Hepatocyte (in vitro differentiated cells): ENCODE measurements around the gene MACROH2A2. TPM values are rescaled to one million over a fixed set of nuclear protein-coding genes. Genes with fewer than 3 reads are reported as not detected.

Source experiments
- DNase-seq: peaks from one replicate; pipeline ENCODE4 v3.0.0-alpha.2; 2016; ENCODE audit warnings: low spot score
- H2AFZ ChIP-seq: fragments of 200-600 bp; sonication (generic); 2 replicates; pipeline ENCODE4 v1.6.0; 2016; ENCODE audit warnings: antibody characterized with exemption, mild to moderate bottlenecking
- H3K27ac ChIP-seq: fragments of 200-600 bp; sonication (generic); 2 replicates; pipeline ENCODE4 v1.5.1; 2016; ENCODE audit warnings: mild to moderate bottlenecking
- H3K27me3 ChIP-seq: fragments of 200-600 bp; sonication (generic); 2 replicates; pipeline ENCODE4 v1.6.1; 2016
- H3K36me3 ChIP-seq: fragments of 200-600 bp; sonication (generic); replicated peaks from 2 replicates; pipeline ENCODE4 v1.5.1; 2016; ENCODE audit warnings: low read depth; ENCODE audit not compliant: insufficient read depth
- H3K4me1 ChIP-seq: fragments of 200-600 bp; sonication (generic); 2 replicates; pipeline ENCODE4 v1.5.1; 2016; ENCODE audit warnings: mild to moderate bottlenecking, moderate library complexity; ENCODE audit not compliant: insufficient read depth
- H3K4me2 ChIP-seq: fragments of 200-600 bp; sonication (generic); 2 replicates; pipeline ENCODE4 v1.6.0; 2016
- H3K4me3 ChIP-seq: fragments of 200-600 bp; sonication (generic); 2 replicates; pipeline ENCODE4 v1.5.1; 2016; ENCODE audit warnings: mild to moderate bottlenecking
- H3K79me2 ChIP-seq: fragments of 200-600 bp; sonication (generic); 2 replicates; pipeline ENCODE4 v1.6.0; 2017; ENCODE audit warnings: mild to moderate bottlenecking
- H3K9me2 ChIP-seq: fragments of 200-600 bp; sonication (generic); replicated peaks from 2 replicates; pipeline ENCODE4 v1.6.0; 2017; ENCODE audit warnings: mild to moderate bottlenecking; ENCODE audit not compliant: insufficient read depth
- H3K9me3 ChIP-seq: fragments of 200-600 bp; sonication (generic); 2 replicates; pipeline ENCODE4 v1.5.1; 2016; ENCODE audit warnings: low read depth, mild to moderate bottlenecking
- H4K20me1 ChIP-seq: fragments of 200-600 bp; sonication (generic); 2 replicates; pipeline ENCODE4 v1.6.0; 2016; ENCODE audit warnings: mild to moderate bottlenecking; ENCODE audit not compliant: insufficient read depth, poor library complexity, severe bottlenecking
- CTCF ChIP-seq: fragments of 200-600 bp; sonication (generic); IDR thresholded peaks from 2 replicates; pipeline ENCODE4 v1.5.1; 2016; ENCODE audit warnings: antibody characterized with exemption, mild to moderate bottlenecking; ENCODE audit not compliant: poor library complexity
- EZH2 ChIP-seq: fragments of 200-600 bp; sonication (generic); IDR thresholded peaks from 2 replicates; pipeline ENCODE4 v1.6.1; 2016; ENCODE audit warnings: antibody characterized with exemption, mild to moderate bottlenecking, borderline replicate concordance
- EZH2phosphoT487 ChIP-seq: fragments of 200-600 bp; sonication (generic); IDR thresholded peaks from one replicate; pipeline ENCODE4 v1.6.1; 2018; ENCODE audit warnings: antibody characterized with exemption, mild to moderate bottlenecking, low read depth, moderate library complexity; ENCODE audit not compliant: unreplicated experiment, severe bottlenecking
- WGBS: methylation state at CpG from one replicate; pipeline ENCODE4 v1.1.6; 2016; ENCODE audit warnings: low lambda C conversion rate; ENCODE audit errors: missing lambda C conversion rate; 5-methylcytosine and 5-hydroxymethylcytosine counted together
- polyA plus RNA-seq: library from polyadenylated mRNA; unstranded; fragments of >200 nt; fragmentation: Nextera tagmentation; extraction: Ambion mirVana; gene quantifications from 2 replicates; pipeline ENCODE4 v1.2.1, GENCODE V29; 2016
- total RNA-seq: library from RNA; depleted of rRNA; stranded (reverse); fragments of >200 nt; gene quantifications from 2 replicates; pipeline ENCODE4 v1.2.3, GENCODE V29; 2014

Gene MACROH2A2
- total and polyA plus RNA-seq, 2 experiments from 2014 or later: 45.7 to 47.2 TPM

GRCh38 chr10:70090951-70091350 is 38.3 kb downstream of the MACROH2A2 start:
- Histone ChIP-seq H3K4me2 (peak overlapping the region; percentile 63), H3K9me2 (no peaks in the 10 kb centered on the region), H3K4me3 (no peak overlapping the region), H4K20me1 (no peaks in the 10 kb centered on the region), H3K4me1 (peaks cover 19% of the 10 kb centered on the region), H3K27me3 (no peaks in the 10 kb centered on the region), H3K36me3 (no peaks in the 10 kb centered on the region), H3K9me3 (no peaks in the 10 kb centered on the region), H3K79me2 (peaks cover 3% of the 10 kb centered on the region), H3K27ac (peak overlapping the region; percentile 84), H2AFZ (no peak overlapping the region)
- peak; percentile 41 for DNase-seq
- TF ChIP-seq EZH2 (no peak), EZH2phosphoT487 (no peak), CTCF (no peak)
- WGBS: 70% methylated on average over 5 of the region's 5 CpGs

DNA sequence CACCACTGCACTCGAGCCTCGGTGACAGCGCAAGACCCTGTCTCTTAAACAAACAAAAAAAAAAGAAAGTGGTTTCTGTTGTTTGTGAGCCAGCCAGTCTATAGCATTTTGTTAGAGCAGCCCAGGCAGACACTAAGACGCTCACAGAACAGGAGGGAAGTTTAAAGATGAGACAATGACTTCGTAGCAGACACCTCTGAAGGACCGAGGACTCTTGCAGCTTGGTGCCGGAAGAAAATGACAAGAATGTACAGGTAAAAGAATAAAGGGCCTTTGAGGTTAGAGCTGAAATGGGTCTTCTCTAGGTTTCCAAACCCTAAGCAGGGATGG is 39.7 kb downstream of the MACROH2A2 start:
- Histone ChIP-seq H3K79me2 (peaks cover 3% of the 10 kb centered on the region), H3K36me3 (no peaks in the 10 kb centered on the region), H3K4me3 (no peak overlapping the region), H3K9me2 (no peaks in the 10 kb centered on the region), H3K27me3 (no peaks in the 10 kb centered on the region), H3K4me2 (no peak overlapping the region), H4K20me1 (no peaks in the 10 kb centered on the region), H3K9me3 (no peaks in the 10 kb centered on the region), H3K27ac (peak overlapping the region; percentile 84), H2AFZ (no peak overlapping the region), H3K4me1 (peaks cover 19% of the 10 kb centered on the region)
- no peak for DNase-seq
- WGBS: 89% methylated on average over 7 of the region's 7 CpGs
- no peak for TF ChIP-seq CTCF
- no peak for TF ChIP-seq EZH2phosphoT487
- no peak for TF ChIP-seq EZH2

DNA sequence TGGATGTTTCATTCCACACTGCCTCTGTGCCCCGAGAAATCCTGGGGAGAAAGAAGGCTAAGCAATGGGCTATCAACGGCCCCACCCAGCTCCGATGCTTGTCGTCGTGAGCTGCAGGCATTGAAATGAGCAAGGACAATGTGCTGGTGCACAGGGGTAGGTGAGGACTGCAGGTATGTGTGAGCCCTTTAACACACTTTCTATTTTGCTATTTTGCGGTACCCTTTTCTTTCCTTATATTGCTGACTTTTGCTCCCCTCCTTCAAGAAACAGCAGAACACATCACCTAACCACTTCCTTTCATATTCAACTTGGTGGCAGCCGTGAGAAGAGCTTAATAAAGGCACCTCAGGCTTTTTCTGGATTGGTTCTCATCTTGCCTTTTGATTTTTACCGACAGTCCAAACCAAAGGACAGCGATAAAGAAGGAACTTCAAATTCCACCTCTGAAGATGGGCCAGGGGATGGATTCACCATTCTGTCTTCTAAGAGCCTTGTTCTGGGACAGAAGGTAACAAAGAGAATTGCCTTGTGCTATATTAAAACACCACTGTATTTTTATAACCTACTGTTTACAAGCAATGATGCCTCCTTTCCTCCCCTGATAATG is 40.8 kb downstream of the MACROH2A2 start:
- no peaks in the 10 kb centered on the region for H3K36me3 ChIP-seq

More for the DNA sequence above, 40.8 kb downstream of the MACROH2A2 start:
- no peak for TF ChIP-seq CTCF
- TF ChIP-seq EZH2phosphoT487: no peak
- TF ChIP-seq EZH2: no peak
- H2AFZ ChIP-seq: no peak overlapping the region
- no peaks in the 10 kb centered on the region for H3K9me2 ChIP-seq
- WGBS: 96% methylated on average over 9 of the region's 9 CpGs
- no peak for DNase-seq
- no peak overlapping the region for H3K27ac ChIP-seq
- peaks cover 19% of the 10 kb centered on the region for H3K4me1 ChIP-seq
- H3K79me2 ChIP-seq: peaks cover 3% of the 10 kb centered on the region
- no peak overlapping the region for H3K4me2 ChIP-seq
- no peaks in the 10 kb centered on the region for H3K9me3 ChIP-seq
- no peaks in the 10 kb centered on the region for H4K20me1 ChIP-seq
- H3K4me3 ChIP-seq: no peak overlapping the region
- no peaks in the 10 kb centered on the region for H3K27me3 ChIP-seq
